IPS-20b (cell line): ENCODE measurements around the gene TMEM256.

ENCODE experiments used
- H3K27ac ChIP-seq: one replicate; pipeline ENCODE4 v1.5.1; 2013; ENCODE audit warnings: low read length
- H3K27me3 ChIP-seq: 2 replicates; pipeline ENCODE4 v1.6.1; 2013; ENCODE audit warnings: mild to moderate bottlenecking, low read length, inconsistent platforms; ENCODE audit not compliant: insufficient read depth
- H3K36me3 ChIP-seq: 2 replicates; pipeline ENCODE4 v1.6.1; 2013; ENCODE audit warnings: low read depth, mild to moderate bottlenecking, inconsistent platforms, low read length, moderate library complexity; ENCODE audit not compliant: insufficient read depth
- H3K4me1 ChIP-seq: 2 replicates; pipeline ENCODE4 v1.6.1; 2013; ENCODE audit warnings: mild to moderate bottlenecking, control low read depth, inconsistent platforms, low read length, moderate library complexity; ENCODE audit not compliant: insufficient read depth
- H3K4me3 ChIP-seq: 2 replicates; pipeline ENCODE4 v1.5.1; 2013; ENCODE audit warnings: mild to moderate bottlenecking, low read length, inconsistent platforms
- H3K9ac ChIP-seq: 2 replicates; pipeline ENCODE4 v1.6.1; 2013; ENCODE audit warnings: low read depth, mild to moderate bottlenecking, inconsistent platforms, low read length, moderate library complexity
- H3K9me3 ChIP-seq: 2 replicates; pipeline ENCODE4 v1.6.1; 2013; ENCODE audit warnings: mild to moderate bottlenecking, low read depth, low read length, inconsistent platforms; ENCODE audit not compliant: insufficient read depth

The TMEM256 gene

GRCh38 chr17:7355053-7355452 lies 48.8 kb downstream of the TMEM256 start, which contains the start of gene TMEM95:
Gene TMEM95 (plus strand): TSS chr17:7355156. CDS start chr17:7355205, 49 bp downstream.
- Histone ChIP-seq H3K4me3 (peak within 1 kb of the TSS; percentile 58; the same call in 1 of the 2 replicates), H3K27ac (no peak within 1 kb of the TSS), H3K4me1 (peaks cover 15% of the 10 kb centered on the region), H3K27me3 (peaks cover 17% of the 10 kb centered on the region), H3K36me3 (no peaks in the 10 kb centered on the region), H3K9me3 (no peaks in the 10 kb centered on the region), H3K9ac (no peak within 1 kb of the TSS)

DNA sequence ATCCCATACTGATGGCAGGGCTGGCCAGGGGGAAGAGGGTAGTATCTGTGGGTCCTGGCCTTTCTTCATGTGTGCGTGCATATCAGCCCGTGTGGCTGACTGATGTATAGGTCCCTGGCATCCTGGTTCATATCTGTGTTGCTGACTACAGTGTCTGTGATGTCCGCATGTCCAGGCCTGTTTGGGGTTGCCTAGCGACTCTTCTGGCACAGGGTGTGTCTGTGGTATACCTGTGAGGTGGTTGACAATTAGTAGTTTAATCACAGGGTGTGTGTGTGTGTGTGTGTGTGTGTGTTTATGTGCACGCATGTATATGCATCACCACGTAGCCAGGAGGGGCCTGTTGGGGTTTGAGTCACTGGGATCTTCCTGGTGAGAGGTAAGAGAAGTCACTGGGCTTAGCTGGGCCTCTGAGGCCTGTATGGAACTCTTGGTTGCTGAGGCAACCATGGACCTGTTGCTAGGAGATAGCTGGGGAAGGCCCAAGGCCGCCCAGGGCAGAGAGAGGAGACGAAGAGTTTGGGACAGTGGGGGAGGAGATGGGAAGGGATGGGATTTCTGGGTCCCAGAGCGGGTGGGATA lies 49.5 kb downstream of the TMEM256 start:
- H3K36me3 ChIP-seq, result no peaks in the 10 kb centered on the region
- no peak overlapping the region for H3K9ac ChIP-seq
- H3K4me1 ChIP-seq, result peaks cover 21% of the 10 kb centered on the region
- H3K4me3 ChIP-seq, result no peak overlapping the region
- H3K27ac ChIP-seq, result no peak overlapping the region
- peaks cover 17% of the 10 kb centered on the region for H3K27me3 ChIP-seq
- no peaks in the 10 kb centered on the region for H3K9me3 ChIP-seq
